Urothelium cell line (cell line): ENCODE data around the gene DTNB.
"Not testable (repeated sequence)": the region's sequence is repeated elsewhere in the genome, so short reads cannot be mapped to it uniquely, and the experiment has no call there.

Experiments
- DNase-seq: peaks from one replicate; pipeline ENCODE4 v3.0.0; 2011; ENCODE audit warnings: low spot score, mixed read lengths
- FAIRE-seq: peaks from 2 replicates; lab custom pipeline; 2011; peaks lifted over from hg19 to GRCh38; lab: Jason Lieb, UNC

DTNB gene

DNA sequence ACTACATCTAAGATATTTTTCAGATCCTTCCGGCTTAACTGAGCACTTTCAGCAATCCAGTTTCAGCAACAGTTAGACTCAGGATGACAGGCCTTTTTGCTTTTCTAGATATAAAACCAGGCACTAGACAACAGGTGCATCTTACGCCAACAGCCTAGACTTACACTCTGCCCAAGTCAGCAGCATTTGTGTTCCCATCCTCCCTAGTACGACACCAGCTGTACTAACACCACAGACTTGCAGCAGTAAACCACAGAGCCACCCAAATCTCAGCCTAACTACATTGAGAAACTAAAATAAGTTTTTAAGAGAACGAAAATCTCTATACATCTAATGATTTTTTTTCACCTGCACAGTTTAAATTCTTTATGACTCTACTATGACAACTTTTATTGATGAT is 241.8 kb downstream of the DTNB start:
- DNase-seq = no peak
- FAIRE-seq = no peak

DNA sequence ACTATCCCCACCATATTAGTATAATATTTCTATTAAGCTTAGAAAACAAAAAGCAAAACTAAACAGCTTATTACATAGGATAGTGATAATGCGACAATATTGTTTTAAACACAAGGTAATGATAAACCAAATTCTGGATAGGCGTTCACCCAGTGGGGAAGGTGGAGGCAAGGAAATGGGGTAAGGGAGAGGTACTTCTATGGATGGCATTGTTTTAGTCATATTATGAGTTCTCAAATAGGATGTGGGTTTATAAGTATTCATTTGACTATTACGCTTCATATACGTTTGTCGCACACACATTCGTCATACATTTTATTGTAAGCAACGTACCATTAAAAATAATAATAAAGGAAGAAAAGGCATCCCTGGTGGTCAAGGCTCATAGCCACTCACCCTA is 242.8 kb downstream of the DTNB start:
- FAIRE-seq = no peak
- no peak for DNase-seq

DNA sequence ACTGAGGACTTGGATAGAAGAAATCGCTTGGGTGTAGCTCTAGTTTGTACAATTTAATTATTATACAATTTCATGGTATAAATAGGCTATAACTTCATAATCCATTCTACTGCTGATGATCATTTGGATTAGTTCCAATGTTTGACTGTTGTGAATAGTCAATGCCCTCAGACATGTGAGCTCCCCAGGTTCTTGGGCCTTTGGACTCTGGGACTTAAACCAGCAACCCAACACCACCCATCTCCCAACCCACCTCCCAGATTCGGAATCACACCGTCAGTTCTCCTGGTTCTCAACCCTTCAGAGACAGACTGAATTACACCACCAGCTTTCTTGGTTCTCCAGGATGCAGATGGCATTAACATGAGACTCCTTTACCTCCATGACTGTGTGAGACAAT is 247.1 kb downstream of the DTNB start:
- DNase-seq = no peak
- FAIRE-seq = no peak

DNA sequence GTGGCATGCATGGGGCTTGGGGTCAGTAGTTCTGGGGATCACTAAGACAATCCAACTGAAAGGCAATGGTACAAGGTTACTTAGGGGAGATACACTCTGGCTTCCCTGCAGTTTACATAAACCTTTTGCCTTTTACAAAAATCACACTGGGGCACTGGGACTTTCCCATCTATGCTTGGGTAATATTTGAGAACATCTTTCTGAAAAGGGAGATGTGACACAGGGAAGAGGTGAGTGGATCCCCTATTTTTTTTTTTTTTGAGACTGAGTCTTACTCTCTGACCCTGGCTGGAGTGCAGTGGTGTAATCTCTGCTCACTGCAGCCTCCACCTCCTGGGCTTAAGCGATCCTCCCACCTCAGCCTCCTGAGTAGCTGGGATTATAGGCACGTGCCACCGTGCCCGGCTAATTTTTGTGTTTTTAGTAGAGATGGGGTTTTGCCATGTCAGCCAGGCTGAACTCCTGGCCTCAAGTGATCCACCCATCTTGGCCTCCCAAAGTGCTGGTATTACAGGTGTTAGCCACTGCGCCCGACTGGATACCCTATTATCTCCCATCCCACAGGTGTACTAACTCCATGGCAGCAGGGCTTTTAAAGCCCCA is 248.8 kb downstream of the DTNB start:
- FAIRE-seq (no peak), DNase-seq (no peak)

DNA sequence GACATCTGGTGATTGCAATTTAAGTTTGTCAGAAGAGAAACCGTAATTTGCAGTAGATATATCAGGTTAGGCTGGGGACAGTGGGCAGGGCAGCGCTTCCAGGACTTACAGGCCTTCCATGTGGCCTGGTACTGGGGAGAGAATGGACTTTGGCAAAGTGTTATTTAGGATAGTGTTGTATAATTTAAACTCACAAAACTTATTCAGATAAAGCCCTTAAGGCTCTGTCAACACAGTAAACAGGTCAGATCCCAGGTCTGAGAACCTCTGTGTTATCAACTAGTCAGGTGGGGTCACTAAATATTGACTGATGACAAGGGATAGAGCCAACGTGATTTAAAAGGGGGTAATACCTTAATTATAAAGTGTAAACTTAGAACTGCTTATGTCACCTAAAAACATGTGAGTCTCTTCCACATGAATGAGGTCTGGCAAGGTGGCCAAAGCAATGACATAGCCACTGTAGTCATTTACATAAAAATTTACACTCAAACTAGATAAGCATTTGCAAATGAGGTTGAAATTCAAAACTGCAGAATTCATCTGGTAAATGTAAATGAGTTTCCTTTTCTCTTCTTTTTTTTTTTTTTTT is 251.5 kb downstream of the DTNB start:
- FAIRE-seq (no peak), DNase-seq (no peak)

DNA sequence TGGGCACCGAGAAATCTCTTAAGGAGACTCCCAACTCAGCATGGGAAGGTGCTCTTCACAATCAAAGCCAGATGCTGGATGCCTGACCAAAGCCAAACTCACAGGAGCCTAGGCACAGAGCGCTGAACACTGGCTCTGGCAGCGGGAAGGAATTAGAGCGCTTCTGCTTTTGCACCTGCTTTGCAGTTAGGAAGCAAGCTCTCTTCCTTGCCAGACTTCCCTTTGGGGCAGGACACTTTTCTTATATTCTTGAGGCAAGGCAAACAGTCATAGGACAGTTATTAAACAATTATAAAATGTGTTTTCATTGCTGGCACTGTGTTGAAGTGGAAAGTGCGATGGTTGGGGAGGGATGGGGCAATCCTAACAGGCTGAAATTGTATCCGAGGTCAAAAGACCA is 252.1 kb downstream of the DTNB start:
- DNase-seq (no peak), FAIRE-seq (no peak)

DNA sequence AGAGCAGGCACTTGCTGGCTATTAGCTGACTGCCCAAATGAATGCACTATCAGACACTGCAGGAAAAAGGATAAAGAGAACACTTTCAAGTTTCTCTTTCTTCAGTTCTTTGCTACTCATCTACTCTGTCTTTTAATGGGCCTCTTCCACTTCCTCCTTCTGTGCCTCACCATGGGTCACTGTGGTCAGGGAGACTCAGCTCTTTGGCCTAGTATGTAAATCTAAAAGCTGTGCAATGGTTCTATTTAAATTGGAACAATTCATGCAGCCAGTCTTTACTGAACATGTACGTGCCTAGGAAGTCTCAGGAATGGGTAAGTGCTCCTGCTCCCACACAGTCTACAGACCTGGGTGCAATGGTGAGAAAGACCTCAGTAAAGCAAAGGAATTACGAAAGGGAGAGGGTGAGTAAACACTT is 252.5 kb downstream of the DTNB start:
- DNase-seq = no peak

DNA sequence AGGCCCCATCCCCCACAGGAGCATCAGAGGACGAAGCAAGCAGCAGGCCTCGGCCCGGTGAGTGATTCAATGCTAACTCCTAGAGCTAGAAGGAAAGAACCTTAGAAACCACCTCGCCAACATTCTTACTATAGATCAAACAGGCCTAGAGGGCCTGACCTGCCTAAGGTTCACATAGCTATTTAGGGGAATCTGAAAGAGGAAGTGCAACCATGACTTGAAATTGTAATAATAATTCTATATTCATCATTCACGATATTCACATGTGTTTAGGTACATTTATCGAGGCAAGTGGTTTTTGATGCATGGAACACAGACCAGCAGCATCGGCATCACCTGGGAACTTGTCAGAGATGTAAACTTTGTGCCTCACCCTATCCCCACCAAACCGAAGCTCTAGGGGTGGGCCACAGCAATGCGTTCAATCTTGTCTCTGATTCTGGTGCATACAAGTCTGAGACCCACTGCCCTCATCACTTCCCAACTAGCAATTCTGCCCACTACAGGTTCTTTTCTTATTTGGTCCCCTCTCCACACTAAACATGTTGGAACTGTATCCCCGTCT is 253.6 kb downstream of the DTNB start:
- FAIRE-seq (no peak), DNase-seq (no peak)

More for the DNA sequence above, 252.5 kb downstream of the DTNB start:
- FAIRE-seq = no peak

DNA sequence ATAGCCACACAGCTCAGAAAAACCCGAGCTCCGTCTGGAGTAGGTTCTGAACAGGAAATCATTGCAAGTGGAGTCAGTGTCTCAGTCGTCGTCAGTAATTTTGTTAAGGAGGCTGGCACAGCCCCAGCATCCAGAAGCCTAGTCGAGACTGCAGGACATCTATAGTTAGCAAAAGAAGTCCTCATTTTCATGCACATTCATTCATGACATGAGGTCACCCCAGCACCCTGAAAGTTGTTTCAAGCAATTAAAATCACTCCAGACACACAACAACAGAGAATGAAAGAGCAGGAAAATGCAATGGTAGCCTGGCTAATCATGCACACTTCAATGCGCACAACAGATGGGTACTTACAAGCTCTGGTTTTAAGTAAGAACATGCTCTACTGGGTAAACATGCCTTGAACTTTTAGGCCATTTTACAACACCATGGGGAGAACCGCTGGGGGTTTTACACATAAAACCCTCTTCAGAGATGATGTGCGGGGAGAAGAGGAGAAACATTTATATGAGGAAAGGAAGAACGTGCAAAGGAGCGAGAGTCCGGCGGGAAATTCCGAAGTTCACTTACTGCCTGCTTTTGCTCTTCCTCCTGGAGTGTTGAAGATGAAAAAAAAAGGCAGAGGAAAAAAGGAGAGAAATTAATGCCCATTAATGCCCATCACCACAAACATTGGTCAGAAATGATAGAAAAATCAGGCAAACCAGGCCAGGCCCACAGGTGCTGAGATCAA is 254.3 kb downstream of the DTNB start:
- DNase-seq (no peak), FAIRE-seq (no peak)

DNA sequence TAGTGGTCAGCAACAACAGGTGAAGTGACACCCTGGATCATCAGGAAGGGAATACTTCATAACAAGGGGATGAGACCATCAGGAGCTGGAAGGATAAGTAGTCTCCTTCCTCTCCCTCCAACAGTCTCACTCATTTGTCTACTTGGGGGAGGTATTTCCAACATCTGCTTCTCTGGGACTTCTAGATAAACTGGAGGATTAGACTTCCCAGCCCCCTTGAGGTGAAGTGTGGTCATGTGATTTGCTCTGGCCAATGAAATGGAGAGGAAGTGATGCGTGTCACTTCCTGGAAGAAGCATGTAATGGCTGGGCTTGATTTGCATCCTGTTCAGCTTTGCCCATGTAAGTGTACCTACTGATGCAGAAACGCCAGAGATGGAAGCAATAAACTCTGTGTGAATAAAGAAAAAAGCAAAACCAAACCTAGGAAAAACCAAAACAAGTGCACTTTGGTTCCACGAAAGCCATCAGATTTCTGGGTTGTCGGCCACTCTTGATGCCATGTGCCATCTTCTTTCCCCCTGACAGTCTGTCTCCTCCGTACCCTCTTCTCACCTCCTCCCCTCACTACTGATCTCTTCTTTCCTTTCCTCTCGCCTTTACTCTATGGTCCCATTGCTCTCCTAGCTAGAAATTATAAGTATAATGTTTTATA is 255.5 kb downstream of the DTNB start:
- FAIRE-seq = no peak
- no peak for DNase-seq

DNA sequence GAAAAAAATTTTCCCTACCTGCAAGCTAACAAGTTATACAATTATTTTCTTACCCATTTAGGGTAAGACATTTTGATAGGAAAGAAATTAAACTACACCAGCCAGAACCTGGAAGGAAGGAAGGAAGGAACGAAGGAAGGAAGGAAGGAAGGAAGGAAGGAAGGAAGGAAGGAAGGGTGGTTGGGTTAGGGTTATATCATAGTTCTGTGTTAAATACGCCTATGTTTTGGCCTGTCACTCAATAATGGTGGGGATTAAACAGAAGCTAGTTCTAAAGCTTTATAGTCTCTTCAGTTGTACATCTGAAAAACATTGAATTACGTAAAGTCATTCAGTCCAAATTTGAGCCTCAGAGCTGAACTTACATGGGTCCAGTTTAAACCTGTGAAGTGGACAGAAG is 256.7 kb downstream of the DTNB start:
- DNase-seq = no peak
- FAIRE-seq = no peak

DNA sequence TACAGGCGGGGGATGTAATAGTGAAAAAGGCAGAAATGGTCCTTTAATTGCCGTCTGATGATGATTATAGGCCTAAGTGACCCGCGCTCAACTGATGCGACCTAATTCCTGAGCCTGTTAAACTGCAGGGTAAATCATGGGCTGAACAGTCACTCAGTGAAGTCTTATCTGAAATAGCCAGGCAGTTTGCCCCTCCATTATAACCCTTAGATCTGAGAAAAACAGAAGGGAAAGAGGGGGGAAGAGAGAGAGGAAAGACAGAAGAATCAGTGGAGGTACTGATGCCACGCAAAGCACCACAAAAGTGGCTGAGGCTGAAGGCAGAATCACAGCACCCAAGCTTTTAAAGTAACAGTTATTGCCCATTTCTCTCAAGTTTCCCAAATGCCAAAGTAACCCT is 258.6 kb downstream of the DTNB start:
- FAIRE-seq (no peak), DNase-seq (no peak)

DNA sequence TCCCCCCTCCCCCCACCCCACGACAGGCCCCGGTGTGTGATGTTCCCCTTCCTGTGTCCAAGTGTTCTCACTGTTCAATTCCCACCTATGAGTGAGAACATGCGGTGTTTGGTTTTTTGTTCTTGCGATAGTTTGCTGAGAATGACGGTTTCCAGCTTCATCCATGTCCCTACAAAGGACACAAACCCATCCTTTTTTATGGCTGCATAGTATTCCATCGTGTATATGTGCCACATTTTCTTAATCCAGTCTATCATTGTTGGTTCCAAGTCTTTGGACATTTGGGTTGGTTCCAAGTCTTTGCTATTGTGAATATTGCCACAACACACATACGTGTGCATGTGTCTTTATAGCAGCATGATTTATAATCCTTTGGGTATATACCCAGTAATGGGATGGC is 260.0 kb downstream of the DTNB start:
- DNase-seq, FAIRE-seq: not testable (repeated sequence)

DNA sequence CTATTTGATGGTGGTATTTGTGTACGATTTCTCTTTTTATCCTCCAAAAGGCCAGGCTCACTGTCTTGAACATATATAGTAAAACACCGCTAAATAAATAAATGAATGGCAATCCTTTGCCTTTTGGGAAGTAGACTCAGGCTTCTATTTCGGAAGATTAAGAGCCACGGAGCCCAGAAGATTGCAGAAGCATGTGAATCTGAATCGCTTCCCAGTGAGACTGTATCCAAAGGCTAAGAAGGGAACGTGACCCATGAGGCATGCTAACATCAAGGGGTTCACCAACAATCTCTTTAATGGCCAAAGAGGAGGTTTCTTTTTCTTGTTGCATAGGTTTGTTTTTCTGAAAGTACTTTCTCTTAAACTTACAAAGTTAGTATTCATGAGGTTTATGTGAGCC is 261.6 kb downstream of the DTNB start:
- FAIRE-seq (no peak), DNase-seq (no peak)

DNA sequence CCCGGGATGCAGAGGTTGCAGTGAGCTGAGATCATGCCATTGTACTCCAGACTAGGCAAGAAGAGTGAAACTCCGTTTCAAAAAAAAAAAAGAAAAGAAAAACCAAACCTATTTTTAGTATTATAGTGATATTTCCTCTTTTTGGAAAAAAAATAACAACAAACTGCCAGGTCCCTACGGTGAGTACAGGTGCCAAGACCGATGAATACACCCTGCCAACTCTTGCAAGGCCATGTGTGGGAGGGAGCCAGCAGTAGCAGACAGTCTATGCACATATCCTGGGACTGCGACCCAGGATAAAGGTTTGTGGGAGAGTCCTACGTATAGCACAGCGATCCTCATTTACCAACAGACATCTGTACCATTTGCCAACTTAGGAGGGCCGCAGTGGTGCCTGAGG is 262.1 kb downstream of the DTNB start:
- FAIRE-seq (no peak), DNase-seq (no peak)

DNA sequence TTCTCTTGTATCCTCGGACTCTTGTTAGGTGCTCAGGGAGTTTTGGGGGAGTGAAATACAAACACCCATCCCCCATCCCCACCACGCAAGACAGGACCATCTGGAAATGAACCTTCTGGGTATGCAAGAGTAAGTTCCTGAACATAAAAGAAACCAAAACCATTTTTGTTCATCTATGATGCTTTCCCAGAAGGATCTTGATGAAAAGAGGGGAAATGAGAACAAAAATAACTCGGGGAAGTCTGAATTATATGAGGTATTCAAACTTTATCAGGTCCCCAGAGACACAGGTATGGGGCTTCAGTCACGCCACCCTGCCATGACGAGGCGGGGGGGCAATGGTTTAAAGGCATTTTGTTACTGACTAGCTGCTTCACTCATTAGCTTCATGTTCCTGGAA is 263.0 kb downstream of the DTNB start:
- no peak for FAIRE-seq
- DNase-seq = no peak

DNA sequence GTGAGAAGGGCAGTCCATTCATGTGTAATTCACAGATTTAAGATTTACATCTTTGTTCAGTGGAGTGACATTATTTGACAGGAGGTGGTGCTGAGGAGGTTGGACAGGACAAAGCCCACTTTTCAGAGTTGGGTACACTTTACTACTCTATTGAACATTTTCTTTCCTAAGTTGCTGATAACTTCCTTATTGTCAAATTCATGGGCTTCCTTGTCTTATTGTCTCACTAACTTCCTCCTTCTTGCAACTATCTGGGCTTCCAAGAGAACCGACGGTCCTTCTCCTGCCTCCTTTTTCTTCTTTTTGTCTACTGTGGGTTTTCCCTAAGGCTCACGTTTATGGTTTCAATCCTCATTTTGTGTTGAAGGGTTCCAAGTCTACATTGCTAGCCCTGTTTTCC is 263.9 kb downstream of the DTNB start:
- DNase-seq (no peak), FAIRE-seq (no peak)

DNA sequence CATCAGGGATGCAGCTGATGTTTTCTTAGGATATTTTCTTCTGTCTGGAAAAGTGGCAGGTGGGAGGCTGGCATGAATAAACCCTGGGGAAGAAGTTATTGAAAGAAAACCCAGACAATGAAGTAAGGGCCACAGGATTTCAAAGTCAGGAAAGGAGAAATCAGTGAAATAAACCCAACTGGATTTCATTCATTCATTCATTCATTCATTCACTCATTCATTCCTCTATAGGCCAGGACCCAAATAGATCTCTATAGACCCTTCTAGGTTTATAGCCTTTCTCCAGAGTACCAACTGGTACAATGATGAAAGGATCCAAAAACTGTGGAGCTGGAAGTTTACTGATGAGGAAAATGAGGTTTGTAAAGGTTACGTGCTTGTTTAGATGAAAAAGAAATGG is 264.3 kb downstream of the DTNB start:
- DNase-seq (no peak), FAIRE-seq (no peak)

DNA sequence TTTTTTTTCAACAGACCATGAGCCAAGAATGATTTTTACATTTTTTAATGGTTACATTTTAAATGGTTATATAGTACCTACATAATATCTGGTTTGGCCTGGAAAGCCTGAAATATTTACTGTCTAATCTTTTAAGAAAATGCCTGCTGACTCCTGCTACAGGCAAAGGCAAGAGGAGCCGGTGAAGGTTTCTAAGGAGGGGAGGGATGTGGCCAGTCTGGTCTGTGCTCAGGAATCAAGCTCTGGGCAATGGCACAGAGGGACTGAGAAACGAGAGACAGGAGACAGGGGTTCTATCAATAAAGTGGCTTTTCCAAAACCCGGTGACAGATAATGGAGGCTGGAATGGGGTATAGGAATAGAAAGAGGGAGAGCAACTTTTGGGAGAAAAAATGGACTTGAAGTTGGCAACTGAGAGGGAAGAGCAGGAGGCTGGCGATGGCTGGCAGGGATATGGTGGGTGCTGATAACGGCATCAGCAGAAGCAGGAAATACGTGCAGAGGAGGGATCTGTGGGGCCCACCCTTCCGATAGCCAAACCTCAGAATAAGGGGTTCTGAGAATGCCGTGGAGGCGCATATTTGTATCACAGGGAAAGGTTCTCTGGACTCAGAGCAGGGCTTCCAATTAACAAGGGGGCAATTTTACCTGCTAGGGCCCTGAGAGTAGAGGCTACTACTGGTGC is 267.6 kb downstream of the DTNB start:
- DNase-seq = no peak
- no peak for FAIRE-seq

DNA sequence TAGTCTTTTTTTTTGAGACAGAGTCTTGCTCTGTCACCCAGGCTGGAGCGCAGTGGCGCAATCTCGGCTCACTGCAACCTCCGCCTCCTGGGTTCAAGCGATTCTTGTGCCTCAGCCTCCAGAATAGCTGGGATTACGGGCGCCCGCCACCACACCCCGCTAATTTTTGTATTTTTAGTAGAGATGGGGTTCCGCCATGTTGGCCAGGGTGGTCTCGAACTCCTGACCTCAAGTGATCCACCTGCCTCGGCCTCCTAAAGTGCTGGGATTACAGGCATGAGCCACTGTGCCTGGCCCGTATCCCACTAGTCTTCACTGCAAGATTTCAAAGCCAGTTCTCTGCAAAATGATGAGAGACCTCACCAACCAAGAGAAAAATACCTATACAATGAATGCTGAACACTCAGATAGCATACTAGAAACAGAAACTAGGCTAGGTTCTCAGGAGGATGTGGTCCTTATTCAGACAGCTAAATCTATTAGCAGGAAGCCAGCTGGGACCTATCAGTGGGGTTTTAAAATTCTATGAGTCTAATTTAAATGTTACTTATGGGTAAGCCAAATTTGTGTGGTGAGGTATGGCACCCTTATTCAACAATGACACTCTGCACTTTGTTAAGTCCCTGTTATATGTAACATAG is 270.1 kb downstream of the DTNB start:
- not testable (repeated sequence) for FAIRE-seq, DNase-seq

DNA sequence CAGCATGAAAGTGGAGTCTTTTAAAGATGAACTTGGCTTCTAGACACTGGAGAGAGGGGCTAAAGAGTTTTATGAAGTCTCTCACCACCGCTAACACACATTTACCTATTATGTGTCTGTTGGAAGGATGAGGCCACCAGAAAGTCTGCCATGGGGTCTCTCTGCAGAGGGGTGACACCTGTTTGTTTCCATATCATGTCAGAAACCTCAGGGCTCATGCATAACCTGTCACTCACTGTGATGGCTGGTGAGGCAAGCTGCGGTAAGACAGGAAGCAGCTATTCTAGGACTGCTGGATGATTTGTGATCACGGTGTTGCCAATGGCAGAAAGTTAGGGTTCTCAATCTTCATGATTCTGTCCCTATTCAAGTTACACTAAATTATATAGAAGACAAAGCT is 270.9 kb downstream of the DTNB start:
- FAIRE-seq = no peak

More for the DNA sequence above, 270.9 kb downstream of the DTNB start:
- no peak for DNase-seq
